Esophagus squamous epithelium (tissue), 5 donors: ENCODE data around the gene HOXA9. TPM values are rescaled to one million over a fixed set of nuclear protein-coding genes. Genes with fewer than 3 reads are reported as not detected.

Experiments
- DNase-seq: peaks from one replicate; lab custom pipeline; 2025; lab: John Stamatoyannopoulos, UW
- H3K27ac ChIP-seq, 4 donors: fragments of 200-600 bp; sonication (generic); one replicate each; pipeline ENCODE4 v1.5.1; 2016 to 2019; ENCODE audit warnings: mild to moderate bottlenecking in 1 of 4
- H3K27me3 ChIP-seq, 4 donors: fragments of 200-600 bp; sonication (generic); 1 replicate in 3 of 4; 2 replicates in 1 of 4; pipeline versions ENCODE4 v1.5.1 to v1.6.0; 2017 to 2021; ENCODE audit warnings: antibody characterized with exemption in 1 of 4
- H3K36me3 ChIP-seq, 3 donors: fragments of 200-600 bp; sonication (generic); one replicate each; pipeline ENCODE4 v1.5.1; 2016 to 2019
- H3K4me1 ChIP-seq, 3 donors: fragments of 200-600 bp; sonication (generic); one replicate each; pipeline ENCODE4 v1.5.1; 2017 to 2019
- H3K4me3 ChIP-seq, 4 donors: fragments of 200-600 bp; sonication (generic); 1 replicate in 3 of 4; 2 replicates in 1 of 4; pipeline ENCODE4 v1.5.1; 2016 to 2019; ENCODE audit warnings: mild to moderate bottlenecking in 2 of 4, moderate library complexity in 1 of 4
- H3K9me3 ChIP-seq, 3 donors: fragments of 200-600 bp; sonication (generic); one replicate each; pipeline ENCODE4 v1.5.1; 2016 to 2019
- POLR2A ChIP-seq, 4 donors: fragments of 450-650 bp; IDR thresholded peaks; one replicate each; pipeline ENCODE4 v1.6.1; 2017; ENCODE audit warnings: antibody characterized with exemption in 4 of 4, mild to moderate bottlenecking in 4 of 4, moderate library complexity in 3 of 4
- WGBS, 2 donors: methylation state at CpG; one replicate each; pipeline ENCODE4 v1.1.5; 2018; 5-methylcytosine and 5-hydroxymethylcytosine counted together
- intact Hi-C: fragments of 100-400 bp; cut with DNase I; formaldehyde crosslinking; loops from one replicate; pipeline ENCODE4 v1.15.0; 2022
- total RNA-seq, 4 donors: library from RNA; depleted of rRNA; stranded (reverse); fragments of >200 nt; gene quantifications; one replicate each; pipeline ENCODE4 v1.1.0, GENCODE V29; 2016
- TF ChIP-seq, protein P1 (sequence below), 6 experiments: fragments of 450-650 bp in 4 of 6; fragments of 200-600 bp in 2 of 6; sonication (generic) in 2 of 6; IDR thresholded peaks; one replicate each; pipeline ENCODE4 v1.5.1; 2016 to 2019; ENCODE audit warnings: antibody characterized with exemption in 6 of 6, mild to moderate bottlenecking in 4 of 6, moderate library complexity in 4 of 6
- donor health status: DM: yes; HTN: yes; CAD: no.

Gene HOXA9
- total RNA-seq, 4 donors from 2014 or later = 0.57 to 1.1 TPM; not detected in 2

- H3K36me3 ChIP-seq = no peaks in the 10 kb centered on the region
- H3K4me3 ChIP-seq = peak within 1 kb of the TSS; percentile 65 to 89 (median 74)
- no peak for DNase-seq
- intact Hi-C loops = loop anchor here (5.0 kb wide), 1 partner anchor 286 kb away; no protein-coding TSS in a partner anchor
- peaks cover 0 to 88% (median 2%) of the 10 kb centered on the region in 4 donors for H3K27me3 ChIP-seq
- H3K4me1 ChIP-seq = peaks cover 5 to 59% (median 8%) of the 10 kb centered on the region in 3 donors
- no peaks in the 10 kb centered on the region for H3K9me3 ChIP-seq
- 30 to 42% methylated on average over 17 to 22 of the region's 86 CpGs for WGBS, 2 donors
- TF ChIP-seq, protein P1, sequence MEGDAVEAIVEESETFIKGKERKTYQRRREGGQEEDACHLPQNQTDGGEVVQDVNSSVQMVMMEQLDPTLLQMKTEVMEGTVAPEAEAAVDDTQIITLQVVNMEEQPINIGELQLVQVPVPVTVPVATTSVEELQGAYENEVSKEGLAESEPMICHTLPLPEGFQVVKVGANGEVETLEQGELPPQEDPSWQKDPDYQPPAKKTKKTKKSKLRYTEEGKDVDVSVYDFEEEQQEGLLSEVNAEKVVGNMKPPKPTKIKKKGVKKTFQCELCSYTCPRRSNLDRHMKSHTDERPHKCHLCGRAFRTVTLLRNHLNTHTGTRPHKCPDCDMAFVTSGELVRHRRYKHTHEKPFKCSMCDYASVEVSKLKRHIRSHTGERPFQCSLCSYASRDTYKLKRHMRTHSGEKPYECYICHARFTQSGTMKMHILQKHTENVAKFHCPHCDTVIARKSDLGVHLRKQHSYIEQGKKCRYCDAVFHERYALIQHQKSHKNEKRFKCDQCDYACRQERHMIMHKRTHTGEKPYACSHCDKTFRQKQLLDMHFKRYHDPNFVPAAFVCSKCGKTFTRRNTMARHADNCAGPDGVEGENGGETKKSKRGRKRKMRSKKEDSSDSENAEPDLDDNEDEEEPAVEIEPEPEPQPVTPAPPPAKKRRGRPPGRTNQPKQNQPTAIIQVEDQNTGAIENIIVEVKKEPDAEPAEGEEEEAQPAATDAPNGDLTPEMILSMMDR (IDR thresholded peaks at IDR 0.05) = peak; percentile 74 to 98 (median 92)
- TF ChIP-seq POLR2A (IDR thresholded peaks at IDR 0.05) = peak in 3 of 4 donors; percentile 81 to 89 (median 82)
- peak within 1 kb of the TSS; percentile 92 to 97 (median 92) for H3K27ac ChIP-seq
Measured at GRCh38 chr7:27143023-27143949, 22.1 kb downstream of the HOXA9 start, which contains the start of gene HOXA5. HOXA5 (minus strand) TSS chr7:27143681; CDS start chr7:27143607, 74 bp downstream.

DNA sequence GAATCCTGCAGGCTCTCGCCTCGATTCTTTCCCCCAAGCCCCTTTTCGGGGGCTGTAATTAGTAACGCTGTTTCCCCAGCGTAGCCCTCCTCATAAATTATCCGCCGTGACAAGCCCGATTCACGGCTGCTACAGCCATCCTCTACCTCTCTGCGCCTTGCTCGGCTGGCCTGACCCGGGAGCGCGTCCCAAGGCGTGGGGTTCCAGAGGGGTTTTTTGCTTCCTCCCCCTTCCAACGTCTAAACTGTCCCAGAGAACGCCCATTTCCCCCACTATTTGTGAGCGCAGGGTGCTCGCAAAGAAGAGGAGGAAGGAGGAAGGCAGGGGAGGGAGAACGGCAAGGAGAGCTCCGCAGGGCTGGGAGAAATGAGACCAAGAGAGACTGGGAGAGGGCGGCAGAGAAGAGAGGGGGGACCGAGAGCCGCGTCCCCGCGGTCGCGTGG, 22.7 kb downstream of the HOXA9 start:
- TF ChIP-seq, protein P1 (IDR thresholded peaks at IDR 0.05) = no peak
- TF ChIP-seq POLR2A (IDR thresholded peaks at IDR 0.05) = no peak
- WGBS, 2 donors = 6 to 33% methylated on average over 13 to 26 of the region's 29 CpGs
- Histone ChIP-seq H3K36me3 (no peaks in the 10 kb centered on the region), H3K27ac (peak overlapping the region; percentile 92 to 97 (median 92)), H3K27me3 (peaks cover 0 to 81% (median 0%) of the 10 kb centered on the region in 4 donors), H3K4me3 (peak overlapping the region; percentile 65 to 89 (median 74)), H3K4me1 (peaks cover 0 to 52% (median 3%) of the 10 kb centered on the region in 3 donors), H3K9me3 (no peaks in the 10 kb centered on the region)
- intact Hi-C loops = loop anchor here (5.0 kb wide), 1 partner anchor 285 kb away; no protein-coding TSS in a partner anchor
- no peak for DNase-seq

DNA sequence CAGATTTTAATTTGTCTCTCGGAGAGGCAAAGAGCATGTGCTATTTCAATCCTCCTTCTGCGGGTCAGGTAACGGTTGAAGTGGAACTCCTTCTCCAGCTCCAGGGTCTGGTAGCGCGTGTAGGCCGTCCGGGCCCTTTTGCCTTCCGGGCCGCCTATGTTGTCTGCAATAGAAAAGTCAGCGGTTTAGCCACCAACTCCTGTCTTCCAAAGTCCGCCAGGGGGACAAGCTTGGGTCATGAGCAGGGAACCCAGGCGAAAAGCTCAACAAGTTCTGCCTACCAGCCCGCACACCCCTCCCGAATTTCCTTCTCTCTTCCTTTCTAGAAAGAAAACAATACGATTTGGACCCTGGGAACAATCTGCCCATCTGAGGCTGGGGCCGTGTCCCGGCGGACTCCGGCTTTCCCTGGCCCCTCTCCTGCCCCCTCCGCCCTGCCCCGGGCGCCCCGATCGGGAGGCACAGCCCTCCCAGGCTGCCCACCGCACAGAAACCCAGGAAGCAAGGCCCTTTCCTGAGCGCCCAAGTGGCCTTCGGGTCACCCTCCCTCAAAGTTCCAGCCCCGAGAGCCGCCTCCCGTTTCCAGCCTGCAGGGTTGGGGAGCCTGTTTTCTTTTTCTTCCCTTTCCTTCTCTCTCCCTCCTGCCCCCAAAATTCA, 23.3 kb downstream of the HOXA9 start:
- no peak for DNase-seq
- Histone ChIP-seq H3K36me3 (no peaks in the 10 kb centered on the region), H3K4me1 (peaks cover 0 to 50% (median 0%) of the 10 kb centered on the region in 3 donors), H3K9me3 (no peaks in the 10 kb centered on the region), H3K4me3 (peak overlapping the region; percentile 65 to 89 (median 74)), H3K27me3 (peaks cover 0 to 79% (median 0%) of the 10 kb centered on the region in 4 donors), H3K27ac (peak overlapping the region; percentile 92 to 97 (median 92))
- TF ChIP-seq, protein P1 (IDR thresholded peaks at IDR 0.05) = peak in 2 of 6 experiments; percentile 11 to 41
- no peak for TF ChIP-seq POLR2A (IDR thresholded peaks at IDR 0.05)
- 26 to 58% methylated on average over 20 to 21 of the region's 30 CpGs for WGBS, 2 donors
- intact Hi-C loops = loop anchor here (5.0 kb wide), 1 partner anchor 285 kb away; no protein-coding TSS in a partner anchor

GRCh38 chr7:27141137-27141922, 24.0 kb downstream of the HOXA9 start:
- Histone ChIP-seq H3K27ac (peak overlapping the region; percentile 92 to 97 (median 92)), H3K27me3 (peaks cover 0 to 77% (median 0%) of the 10 kb centered on the region in 4 donors), H3K4me1 (peaks cover 0 to 56% (median 5%) of the 10 kb centered on the region in 3 donors), H3K36me3 (no peaks in the 10 kb centered on the region), H3K4me3 (peak overlapping the region; percentile 65 to 89 (median 74)), H3K9me3 (no peaks in the 10 kb centered on the region)
- 70 to 75% methylated on average over 18 of the region's 18 CpGs for WGBS, 2 donors
- TF ChIP-seq POLR2A (IDR thresholded peaks at IDR 0.05) = no peak
- TF ChIP-seq, protein P1 (IDR thresholded peaks at IDR 0.05) = no peak
- intact Hi-C loops = loop anchor here (5.0 kb wide), 1 partner anchor 284 kb away; no protein-coding TSS in a partner anchor
- DNase-seq = no peak
